Stomach (tissue), 9 donors: Measurements from ENCODE around the gene ZNF620. TPM values are rescaled to one million over a fixed set of nuclear protein-coding genes. Genes with fewer than 3 reads are reported as not detected.

Source experiments
- DNase-seq, 2 donors: peaks; one replicate each; pipeline versions ENCODE4 v3.0.0 to v3.0.0-alpha.2; 2013 to 2019
- H3K27ac ChIP-seq, 5 donors: fragments of 200-600 bp in 4 of 5; sonication (generic) in 4 of 5; one replicate each; pipeline ENCODE4 v1.5.1; 2013 to 2019; ENCODE audit warnings: mild to moderate bottlenecking in 1 of 5, moderate library complexity in 1 of 5
- H3K27me3 ChIP-seq, 3 donors: fragments of 200-600 bp; sonication (generic); one replicate each; pipeline ENCODE4 v1.5.1; 2017 to 2019; ENCODE audit warnings: mixed run types in 1 of 3
- H3K36me3 ChIP-seq, 4 donors: fragments of 200-600 bp; sonication (generic); 1 replicate in 3 of 4; 2 replicates in 1 of 4; pipeline ENCODE4 v1.5.1; 2016 to 2019
- H3K4me1 ChIP-seq, 4 donors: fragments of 200-600 bp; sonication (generic); one replicate each; pipeline ENCODE4 v1.5.1; 2016 to 2019
- H3K4me3 ChIP-seq, 4 donors: fragments of 200-600 bp; sonication (generic) in 3 of 4; one replicate each; pipeline ENCODE4 v1.5.1; 2016 to 2019; ENCODE audit warnings: mild to moderate bottlenecking in 1 of 4
- H3K9me3 ChIP-seq, 4 donors: fragments of 200-600 bp; sonication (generic); one replicate each; pipeline ENCODE4 v1.5.1; 2016 to 2019
- CTCF ChIP-seq, 7 experiments: fragments of 450-650 bp in 4 of 7; fragments of 200-600 bp in 3 of 7; sonication (generic) in 3 of 7; IDR thresholded peaks; one replicate each; pipeline ENCODE4 v1.5.1; 2016 to 2019; ENCODE audit warnings: antibody characterized with exemption in 7 of 7, control low read depth in 2 of 7, mild to moderate bottlenecking in 1 of 7
- EP300 ChIP-seq: sonication (generic); formaldehyde crosslinking; IDR thresholded peaks from one replicate; pipeline ENCODE4 v1.6.1; 2017; ENCODE audit warnings: antibody characterized with exemption
- POLR2A ChIP-seq, 4 donors: fragments of 450-650 bp; IDR thresholded peaks; one replicate each; pipeline ENCODE4 v1.6.1; 2016; ENCODE audit warnings: antibody characterized with exemption in 4 of 4, control low read depth in 2 of 4, mild to moderate bottlenecking in 1 of 4, moderate library complexity in 1 of 4
- POLR2AphosphoS5 ChIP-seq, 3 donors: sonication (generic); formaldehyde crosslinking; IDR thresholded peaks; one replicate each; pipeline ENCODE4 v1.6.1; 2016; ENCODE audit warnings: antibody characterized with exemption in 3 of 3
- WGBS, 5 donors: extraction: QIAGEN DNeasy Blood & Tissue Kit in 3 of 5; methylation state at CpG; one replicate each; pipeline versions ENCODE4 v1.1.5 to v1.1.7; 2013 to 2018; 5-methylcytosine and 5-hydroxymethylcytosine counted together
- intact Hi-C: fragments of 100-400 bp; cut with DNase I; formaldehyde crosslinking; loops from one replicate; pipeline ENCODE4 v1.15.1; 2023; ENCODE audit warnings: low total_unique reads
- polyA plus RNA-seq, 3 donors: library from polyadenylated mRNA; stranded (reverse); fragments of 200-250 nt; gene quantifications; one replicate each; pipeline ENCODE4 v1.2.3, GENCODE V29; 2013
- small RNA-seq, 4 donors: library from RNA; depleted of rRNA; stranded (forward); fragments of <200 nt; gene quantifications; one replicate each; pipeline ENCODE3, GENCODE V24; 2016
- total RNA-seq, 5 donors: library from RNA; depleted of rRNA; stranded (reverse); fragments of >200 nt; gene quantifications; one replicate each; pipeline versions ENCODE4 v1.1.0 to v1.2.3, GENCODE V29; 2014 to 2016
- donor health status: healthy with polysubstance abuse.
- donor health status: Bipolar disorder and iron deficiency.
- donor health status: healthy.

The ZNF620 gene
- total and polyA plus RNA-seq, 8 donors, result 0.92 to 77.0 (median 1.7) TPM; not detected in 1

GRCh38 chr3:40566694-40567093, 60.9 kb downstream of the ZNF620 start:
- Histone ChIP-seq H3K27ac (no peak overlapping the region), H3K4me1 (no peaks in the 10 kb centered on the region), H3K36me3 (no peaks in the 10 kb centered on the region), H3K4me3 (no peak overlapping the region), H3K27me3 (no peaks in the 10 kb centered on the region), H3K9me3 (peaks cover 0 to 14% (median 9%) of the 10 kb centered on the region in 4 donors)
- 61 to 69% (median 68%) methylated on average over 4 of the region's 4 CpGs for WGBS, 5 donors
- TF ChIP-seq EP300 (no peak), CTCF (IDR thresholded peaks at IDR 0.05) (no peak), POLR2AphosphoS5 (IDR thresholded peaks at IDR 0.05) (no peak), POLR2A (IDR thresholded peaks at IDR 0.05) (no peak)
- DNase-seq, result no peak
- intact Hi-C loops, result no loop called here

Small RNA genes lying within 50 kb of the gene (small RNA-seq; reads per million reads assigned to genes)
- 0 to 0.15 (median 0.12) reads per million in 4 donors for gene RNU5B-2P

Other genes with a start within 250 kb of the ZNF620 start
- gene EIF1B, start 196.3 kb upstream of the ZNF620 start, total RNA-seq, result 10 to 100 TPM in 4 of 5 donors, 1 to 10 TPM in 1; 2.6 to 44.5 (median 18.3) TPM
- 10 to 100 TPM; 52.7 to 76.8 (median 68.3) TPM for gene EIF1B, start 196.3 kb upstream of the ZNF620 start, polyA plus RNA-seq
- gene ENTPD3, start 118.9 kb upstream of the ZNF620 start, total RNA-seq, result 1 to 10 TPM in 1 of 5 donors, not detected in 4; 2.2 TPM
- 1 to 10 TPM in 2 of 3 donors, under 1 TPM in 1; 0.93 to 3.8 (median 2.9) TPM for gene ENTPD3, start 118.9 kb upstream of the ZNF620 start, polyA plus RNA-seq
- 100 to 1,000 TPM; 163 to 607 (median 495) TPM for gene RPL14, start 48.7 kb upstream of the ZNF620 start, total RNA-seq
- gene RPL14, start 48.7 kb upstream of the ZNF620 start, polyA plus RNA-seq, result 1,000 to 10,000 TPM; 1,553 to 2,267 (median 2,011) TPM
- gene ZNF619, start 28.9 kb upstream of the ZNF620 start, total RNA-seq, result 100 to 1,000 TPM in 1 of 5 donors, 10 to 100 TPM in 2, 1 to 10 TPM in 2; 1.2 to 137 (median 11.0) TPM
- 1 to 10 TPM in 2 of 3 donors, under 1 TPM in 1; 0.83 to 1.5 (median 1.1) TPM for gene ZNF619, start 28.9 kb upstream of the ZNF620 start, polyA plus RNA-seq
- 10 to 100 TPM in 4 of 5 donors, 1 to 10 TPM in 1; 6.7 to 56.0 (median 30.4) TPM for gene ZNF621, start 18.9 kb downstream of the ZNF620 start, total RNA-seq
- gene ZNF621, start 18.9 kb downstream of the ZNF620 start, polyA plus RNA-seq, result 1 to 10 TPM; 5.7 to 9.0 (median 8.5) TPM